ENCODE data around the gene ITK. TPM values are rescaled to one million over a fixed set of nuclear protein-coding genes. Genes with fewer than 3 reads are reported as not detected.
"Not testable (repeated sequence)": the region's sequence is repeated elsewhere in the genome, so short reads cannot be mapped to it uniquely, and the experiment has no call there.

ITK gene
- polyA plus RNA-seq, 2 of the 4 experiments (the other 2 are of a cell fraction) = not detected

DNA sequence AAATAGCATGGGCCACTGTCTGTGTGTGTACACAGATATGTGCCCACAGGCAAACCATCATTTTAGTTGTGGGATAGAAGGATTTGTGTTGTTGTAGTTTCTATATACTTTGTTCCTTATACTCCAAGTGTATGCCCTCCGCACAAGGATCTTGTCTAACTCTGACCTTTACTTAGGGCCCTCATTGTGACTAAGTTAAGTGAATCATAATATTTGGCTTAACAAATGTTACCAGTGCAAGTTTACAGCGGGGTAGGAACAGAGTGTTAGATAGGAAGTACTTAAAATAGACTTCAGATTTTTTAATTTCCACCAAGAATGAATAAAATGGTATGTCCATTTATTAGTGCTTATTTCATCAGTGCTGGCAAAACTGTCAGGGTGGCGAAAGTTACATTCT lies 55.8 kb downstream of the ITK start:
- ATAC-seq = no peak
- TF ChIP-seq FOSB (CRISPR knock-in tag; IDR thresholded peaks at IDR 0.05) = no peak
- Histone ChIP-seq H3K9me3 (no peaks in the 10 kb centered on the region), H3K4me2 (no peak overlapping the region), H3K4me1 (0 out of 3 replicates have a peak, but pooled peaks cover 5% of the 10 kb centered on the region), H3K4me3 (no peak overlapping the region), H3K27ac (no peak overlapping the region)
- ChIA-PET CTCF (no interaction called here), POLR2A (no interaction called here)
- FAIRE-seq = no peak
- no peak for DNase-seq (ENCODE audit: low read depth in 1 of 2, low spot score in 1 of 2)
- WGBS (ENCODE audit: missing lambda C conversion rate) = 68% methylated on average over 3 of the region's 3 CpGs

DNA sequence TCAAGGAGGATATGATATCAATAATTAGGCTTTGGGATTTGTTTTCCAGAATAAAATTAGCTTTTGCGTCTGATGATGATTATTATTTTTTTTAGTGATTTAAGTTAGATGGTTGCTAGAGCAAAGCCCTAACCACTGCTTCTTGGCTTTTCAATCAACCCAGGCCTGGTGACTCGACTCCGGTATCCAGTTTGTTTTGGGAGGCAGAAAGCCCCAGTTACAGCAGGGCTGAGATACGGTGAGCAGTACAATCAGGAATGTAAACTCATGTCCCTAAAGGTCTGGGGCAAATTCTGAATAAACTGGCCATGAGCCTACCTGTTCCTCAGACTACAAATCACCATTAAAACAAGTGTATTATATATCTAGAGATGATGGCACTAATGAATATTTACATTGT lies 60.8 kb downstream of the ITK start:
- Histone ChIP-seq H3K27ac (no peak overlapping the region), H3K4me2 (no peak overlapping the region), H3K4me1 (peaks cover 6% of the 10 kb centered on the region; the same call in 2 of the 3 replicates), H3K4me3 (no peak overlapping the region), H3K9me3 (no peaks in the 10 kb centered on the region)
- DNase-seq (ENCODE audit: low read depth in 1 of 2, low spot score in 1 of 2) = no peak
- POLR2A ChIA-PET = no interaction called here
- 58% methylated on average over 4 of the region's 4 CpGs for WGBS (ENCODE audit: missing lambda C conversion rate)
- ATAC-seq = no peak
- no peak for TF ChIP-seq POLR2A (IDR thresholded peaks at IDR 0.05; ENCODE audit: low read length)
- no peak for TF ChIP-seq KDM1A (IDR thresholded peaks at IDR 0.05; ENCODE audit: low read depth)
- TF ChIP-seq EP300 (IDR thresholded peaks at IDR 0.05) = no peak
- no peak for TF ChIP-seq HOXB13 (CRISPR knock-in tag; IDR thresholded peaks at IDR 0.05; ENCODE audit: low read depth)
- TF ChIP-seq MYC (IDR thresholded peaks at IDR 0.05; ENCODE audit: borderline replicate concordance, low read length) = no peak
- no peak for TF ChIP-seq E2F6 (IDR thresholded peaks at IDR 0.05; ENCODE audit: borderline replicate concordance, low read depth)
- FAIRE-seq = no peak
- CTCF ChIA-PET = interaction anchor here (1.4 to 3.8 kb wide), 2 partner anchors 12 to 92 kb away, joined by 3 to 14 read pairs; no protein-coding TSS in a partner anchor

GRCh38 chr5:157244704-157245103 lies 64.1 kb downstream of the ITK start:
- H3K27ac ChIP-seq; H3K4me1 ChIP-seq; H3K9me3 ChIP-seq; DNase-seq (ENCODE audit: low read depth in 1 of 2, low spot score in 1 of 2); H3K4me2 ChIP-seq; ATAC-seq; FAIRE-seq; H3K4me3 ChIP-seq: not testable (repeated sequence)
- WGBS (ENCODE audit: missing lambda C conversion rate) = 40% methylated on average over 7 of the region's 7 CpGs
- CTCF ChIA-PET = interaction anchor here (1.5 to 3.8 kb wide), 2 partner anchors 9 to 16 kb away, joined by 3 to 14 read pairs; no protein-coding TSS in a partner anchor
- POLR2A ChIA-PET = interaction anchor here (0.7 kb wide), 1 partner anchor 57 kb away, joined by 3 read pairs; no protein-coding TSS in a partner anchor

DNA sequence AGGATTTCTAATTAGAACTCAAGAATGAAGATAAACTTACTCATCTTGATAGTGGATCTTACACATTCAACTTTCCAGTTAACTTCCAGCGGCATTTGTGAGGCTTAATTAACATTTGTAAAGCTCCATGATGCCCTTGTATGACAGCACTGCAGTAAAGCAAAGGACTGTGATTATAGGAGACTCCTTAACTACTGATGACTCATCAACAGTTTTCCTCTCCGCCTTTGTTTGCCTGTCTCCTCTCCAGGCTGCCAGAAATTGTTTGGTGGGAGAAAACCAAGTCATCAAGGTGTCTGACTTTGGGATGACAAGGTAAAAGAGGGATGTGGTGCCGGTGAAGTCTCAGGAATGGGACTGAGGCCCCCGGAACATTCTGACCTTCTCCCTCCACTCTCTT lies 64.8 kb downstream of the ITK start:
- TF ChIP-seq, protein P1, sequence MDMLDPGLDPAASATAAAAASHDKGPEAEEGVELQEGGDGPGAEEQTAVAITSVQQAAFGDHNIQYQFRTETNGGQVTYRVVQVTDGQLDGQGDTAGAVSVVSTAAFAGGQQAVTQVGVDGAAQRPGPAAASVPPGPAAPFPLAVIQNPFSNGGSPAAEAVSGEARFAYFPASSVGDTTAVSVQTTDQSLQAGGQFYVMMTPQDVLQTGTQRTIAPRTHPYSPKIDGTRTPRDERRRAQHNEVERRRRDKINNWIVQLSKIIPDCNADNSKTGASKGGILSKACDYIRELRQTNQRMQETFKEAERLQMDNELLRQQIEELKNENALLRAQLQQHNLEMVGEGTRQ (IDR thresholded peaks at IDR 0.05) = no peak
- no peak for TF ChIP-seq JUN (IDR thresholded peaks at IDR 0.05)
- no peak for TF ChIP-seq NR3C1 (IDR thresholded peaks at IDR 0.05)
- TF ChIP-seq MAFK (IDR thresholded peaks at IDR 0.05; ENCODE audit: partially characterized antibody) = peak; percentile 43
- peak; percentile 56; the same call in 1 of the 2 replicates for TF ChIP-seq RFX5 (IDR thresholded peaks at IDR 0.05)
- no peak for TF ChIP-seq FOSL2 (IDR thresholded peaks at IDR 0.05)
- TF ChIP-seq FOSL2 (CRISPR knock-in tag; IDR thresholded peaks at IDR 0.05) = peak; percentile 90
- no peak for TF ChIP-seq KDM1A (IDR thresholded peaks at IDR 0.05; ENCODE audit: low read depth)
- TF ChIP-seq ZC3H11A (IDR thresholded peaks at IDR 0.05) = no peak
- no peak for TF ChIP-seq HDAC2 (IDR thresholded peaks at IDR 0.05)
- no peak for FAIRE-seq
- 15% methylated on average over 4 of the region's 4 CpGs for WGBS (ENCODE audit: missing lambda C conversion rate)
- no peak for DNase-seq (ENCODE audit: low read depth in 1 of 2, low spot score in 1 of 2)
- H3K27ac ChIP-seq = no peak overlapping the region
- H3K9me3 ChIP-seq = no peaks in the 10 kb centered on the region
- CTCF ChIA-PET = interaction anchor here (0.9 to 3.8 kb wide), 5 partner anchors 8 to 97 kb away, joined by 3 to 14 read pairs (median 3); no protein-coding TSS in a partner anchor
- peak; percentile 59 to 66; a peak in 3 of 6 replicates for ATAC-seq
- POLR2A ChIA-PET = no interaction called here
- no peak overlapping the region for H3K4me3 ChIP-seq
- H3K4me2 ChIP-seq = no peak overlapping the region
- H3K4me1 ChIP-seq = peaks cover 6% of the 10 kb centered on the region; the same call in 2 of the 3 replicates

DNA sequence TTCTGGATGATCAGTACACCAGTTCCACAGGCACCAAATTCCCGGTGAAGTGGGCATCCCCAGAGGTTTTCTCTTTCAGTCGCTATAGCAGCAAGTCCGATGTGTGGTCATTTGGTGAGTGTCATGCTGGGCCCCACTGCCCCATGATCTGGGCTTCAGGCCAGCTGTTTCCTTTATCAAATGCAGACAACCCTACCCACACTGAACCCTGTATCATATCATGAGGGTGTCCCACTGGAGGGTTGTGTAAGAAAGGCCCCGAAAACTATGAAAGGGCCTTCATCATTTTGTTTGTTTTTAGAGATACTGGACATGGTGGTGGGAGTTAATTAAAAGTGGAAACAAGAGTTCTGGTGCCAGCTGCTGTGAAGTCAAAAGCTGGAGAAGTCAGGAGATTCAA lies 65.2 kb downstream of the ITK start:
- Histone ChIP-seq H3K4me3 (no peak overlapping the region), H3K27ac (no peak overlapping the region), H3K4me1 (peaks cover 6% of the 10 kb centered on the region; the same call in 2 of the 3 replicates), H3K9me3 (no peaks in the 10 kb centered on the region), H3K4me2 (no peak overlapping the region)
- ChIA-PET POLR2A (no interaction called here), CTCF (interaction anchor here (0.9 to 2.0 kb wide), 5 partner anchors 8 to 97 kb away, joined by 3 to 8 read pairs (median 3); no protein-coding TSS in a partner anchor)
- TF ChIP-seq MAFK (IDR thresholded peaks at IDR 0.05; ENCODE audit: partially characterized antibody) (no peak), FOXS1 (CRISPR knock-in tag; IDR thresholded peaks at IDR 0.05) (no peak), CHD2 (IDR thresholded peaks at IDR 0.05; ENCODE audit: low read length, partially characterized antibody) (no peak), ELK1 (IDR thresholded peaks at IDR 0.05; ENCODE audit: low read depth, low read length) (no peak), PBX3 (IDR thresholded peaks at IDR 0.05) (no peak), HOXB5 (CRISPR knock-in tag; IDR thresholded peaks at IDR 0.05) (no peak)
- no peak for ATAC-seq
- no peak for FAIRE-seq
- no peak for DNase-seq (ENCODE audit: low read depth in 1 of 2, low spot score in 1 of 2)
- WGBS (ENCODE audit: missing lambda C conversion rate) = 65% methylated on average over 4 of the region's 4 CpGs

Data from A549 (cell line).